ENCODE measurements around the gene CACNG4.

DNA sequence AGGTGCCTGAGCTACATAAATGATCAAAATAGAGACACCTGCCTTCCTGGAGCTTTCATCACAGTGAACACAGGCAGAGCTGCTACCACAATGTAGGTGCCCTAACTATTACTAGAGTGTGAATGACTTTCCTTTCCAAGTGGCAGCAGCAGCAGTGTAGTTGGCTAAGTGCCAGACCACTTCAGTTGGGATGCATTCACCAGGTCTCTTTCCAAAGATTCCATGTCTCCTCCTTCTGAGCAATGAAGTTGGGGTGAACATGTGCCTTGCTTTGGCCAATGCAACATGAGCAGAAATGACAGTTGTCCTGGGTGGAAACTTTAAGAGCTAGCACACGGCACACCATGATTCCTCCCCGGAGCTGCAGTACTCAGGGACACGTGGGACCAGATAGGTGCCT lies 23.3 kb upstream of the CACNG4 start:
- TF ChIP-seq CTCF (IDR thresholded peaks at IDR 0.05) (no peak), POLR2A (IDR thresholded peaks at IDR 0.05) (no peak)

All from vagina (tissue), 2 donors.